ENCODE measurements around the gene NEAT1.

DNA sequence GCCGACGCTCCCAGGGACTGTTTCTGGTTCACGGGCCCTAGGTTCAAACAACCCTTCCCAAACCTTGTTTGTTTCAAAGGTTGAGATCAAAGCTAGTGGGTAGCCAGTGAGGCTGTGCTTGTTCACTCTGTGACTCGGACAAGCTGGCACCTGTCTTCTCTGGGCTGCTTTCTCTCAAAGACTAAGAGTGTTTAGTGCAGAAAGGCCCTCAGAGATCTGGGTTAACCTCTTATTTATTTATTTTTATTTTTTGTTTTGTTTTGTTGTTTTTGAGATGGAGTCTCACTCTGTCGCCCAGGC is 63.3 kb downstream of the NEAT1 start:
- TF ChIP-seq POLR2A (IDR thresholded peaks at IDR 0.05) (no peak), CTCF (IDR thresholded peaks at IDR 0.05) (no peak)
